Smooth muscle cell (in vitro differentiated cells): Measurements from ENCODE around the gene UNCX. TPM values are rescaled to one million over a fixed set of nuclear protein-coding genes. Genes with fewer than 3 reads are reported as not detected.

Experiments
- DNase-seq: peaks from one replicate; lab custom pipeline; 2025; ENCODE audit not compliant: unreplicated experiment; lab: John Stamatoyannopoulos, UW
- H2AFZ ChIP-seq: fragments of 200-600 bp; sonication (generic); 2 replicates; pipeline ENCODE4 v1.6.0; 2016; ENCODE audit warnings: antibody characterized with exemption, low read depth, mild to moderate bottlenecking
- H3F3A ChIP-seq: fragments of 200-600 bp; sonication (generic); 2 replicates; pipeline ENCODE4 v1.6.0; 2017; ENCODE audit warnings: antibody characterized with exemption, low read depth
- H3K27ac ChIP-seq: fragments of 200-600 bp; sonication (generic); 2 replicates; pipeline ENCODE4 v1.5.1; 2016; ENCODE audit warnings: low read depth, mild to moderate bottlenecking
- H3K27me3 ChIP-seq: fragments of 200-600 bp; sonication (generic); 2 replicates; pipeline ENCODE4 v1.6.1; 2016; ENCODE audit warnings: low read depth, mild to moderate bottlenecking
- H3K36me3 ChIP-seq: fragments of 200-600 bp; sonication (generic); 2 replicates; pipeline ENCODE4 v1.5.1; 2016; ENCODE audit warnings: low read depth
- H3K4me1 ChIP-seq: fragments of 200-600 bp; sonication (generic); 2 replicates; pipeline ENCODE4 v1.5.1; 2016; ENCODE audit warnings: low read depth
- H3K4me2 ChIP-seq: fragments of 200-600 bp; sonication (generic); 2 replicates; pipeline ENCODE4 v1.6.0; 2016; ENCODE audit warnings: mild to moderate bottlenecking
- H3K4me3 ChIP-seq: fragments of 200-600 bp; sonication (generic); 2 replicates; pipeline ENCODE4 v1.5.1; 2016; ENCODE audit warnings: mild to moderate bottlenecking
- H3K79me2 ChIP-seq: fragments of 200-600 bp; sonication (generic); 2 replicates; pipeline ENCODE4 v1.6.0; 2016; ENCODE audit warnings: low read depth, mild to moderate bottlenecking
- H3K9ac ChIP-seq: fragments of 200-600 bp; sonication (generic); 2 replicates; pipeline ENCODE4 v1.6.0; 2016; ENCODE audit warnings: low read depth
- H3K9me3 ChIP-seq: fragments of 200-600 bp; sonication (generic); replicated peaks from 2 replicates; pipeline ENCODE4 v1.5.1; 2016; ENCODE audit warnings: low read depth
- H4K20me1 ChIP-seq: fragments of 200-600 bp; sonication (generic); 2 replicates; pipeline ENCODE4 v1.6.0; 2016; ENCODE audit warnings: low read depth
- CTCF ChIP-seq: fragments of 200-600 bp; sonication (generic); IDR thresholded peaks from 2 replicates; pipeline ENCODE4 v1.5.1; 2017; ENCODE audit warnings: borderline replicate concordance, mild to moderate bottlenecking, antibody characterized with exemption; ENCODE audit not compliant: insufficient read depth, poor library complexity, severe bottlenecking
- WGBS: methylation state at CpG from one replicate; pipeline ENCODE4 v1.1.7; 2016; ENCODE audit warnings: low lambda C conversion rate; 5-methylcytosine and 5-hydroxymethylcytosine counted together
- polyA plus RNA-seq: library from polyadenylated mRNA; unstranded; fragments of >200 nt; fragmentation: Nextera tagmentation; extraction: Ambion mirVana; gene quantifications from 2 replicates; pipeline ENCODE4 v1.2.1, GENCODE V29; 2016
- total RNA-seq: library from RNA; depleted of rRNA; stranded (reverse); fragments of >200 nt; gene quantifications from 2 replicates; pipeline ENCODE4 v1.2.3, GENCODE V29; 2014

UNCX gene
- total and polyA plus RNA-seq, 2 experiments from 2014 or later = not detected

GRCh38 chr7:1227071-1227804 is 5.4 kb upstream of the UNCX start:
- Histone ChIP-seq H3K4me2 (no peak overlapping the region), H3K27me3 (peaks cover 99% of the 10 kb centered on the region), H2AFZ (no peak overlapping the region), H3K4me1 (peaks cover 20% of the 10 kb centered on the region), H3K9me3 (no peaks in the 10 kb centered on the region), H3K79me2 (no peaks in the 10 kb centered on the region), H4K20me1 (no peaks in the 10 kb centered on the region), H3K36me3 (no peaks in the 10 kb centered on the region), H3F3A (no peaks in the 10 kb centered on the region), H3K4me3 (no peak overlapping the region), H3K9ac (no peak overlapping the region), H3K27ac (no peak overlapping the region)
- WGBS = 36% methylated on average over 25 of the region's 25 CpGs
- DNase-seq = no peak
- TF ChIP-seq CTCF = no peak

DNA sequence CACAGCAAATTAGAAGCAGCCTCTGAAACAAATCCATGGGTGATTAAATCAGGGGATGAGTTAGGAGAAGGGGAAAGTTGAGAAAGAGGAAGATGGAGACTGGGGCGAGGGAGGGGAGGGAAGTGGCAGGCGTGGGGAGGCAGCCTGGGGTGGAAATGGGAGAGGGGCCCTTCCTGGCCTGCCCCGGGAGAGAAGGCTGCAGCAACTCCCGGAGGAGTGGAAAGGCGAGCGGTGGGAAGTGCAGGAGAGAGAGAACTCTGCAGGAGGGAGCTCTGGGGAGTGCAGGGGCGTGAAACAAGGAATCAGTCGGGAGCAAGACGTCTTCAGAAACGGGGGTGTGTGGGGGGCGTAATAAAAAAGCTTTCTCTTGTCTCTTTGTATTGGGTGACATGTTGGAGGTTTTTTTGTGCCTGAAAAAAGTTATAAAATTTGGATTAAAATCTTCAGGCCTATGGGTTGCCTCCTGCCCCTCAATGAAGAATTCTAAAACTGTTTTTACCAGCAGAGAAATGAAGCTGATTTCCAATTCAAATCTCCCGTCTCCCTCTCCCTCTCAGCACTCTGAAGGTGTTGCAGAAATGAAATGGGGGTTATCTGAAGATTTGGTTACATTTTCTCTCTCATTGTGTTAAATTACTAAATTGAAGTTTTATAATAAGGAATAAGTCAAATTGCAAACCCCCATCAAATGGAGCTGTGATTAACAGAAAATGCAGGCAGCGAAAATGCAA is 4.7 kb upstream of the UNCX start:
- Histone ChIP-seq H3K27me3 (peaks cover 99% of the 10 kb centered on the region), H3K9me3 (no peaks in the 10 kb centered on the region), H3K79me2 (no peaks in the 10 kb centered on the region), H2AFZ (no peak overlapping the region), H3F3A (no peaks in the 10 kb centered on the region), H3K4me2 (no peak overlapping the region), H3K4me1 (peaks cover 20% of the 10 kb centered on the region), H4K20me1 (no peaks in the 10 kb centered on the region), H3K9ac (no peak overlapping the region), H3K4me3 (no peak overlapping the region), H3K36me3 (no peaks in the 10 kb centered on the region), H3K27ac (no peak overlapping the region)
- no peak for DNase-seq
- 9% methylated on average over 13 of the region's 13 CpGs for WGBS
- no peak for TF ChIP-seq CTCF

DNA sequence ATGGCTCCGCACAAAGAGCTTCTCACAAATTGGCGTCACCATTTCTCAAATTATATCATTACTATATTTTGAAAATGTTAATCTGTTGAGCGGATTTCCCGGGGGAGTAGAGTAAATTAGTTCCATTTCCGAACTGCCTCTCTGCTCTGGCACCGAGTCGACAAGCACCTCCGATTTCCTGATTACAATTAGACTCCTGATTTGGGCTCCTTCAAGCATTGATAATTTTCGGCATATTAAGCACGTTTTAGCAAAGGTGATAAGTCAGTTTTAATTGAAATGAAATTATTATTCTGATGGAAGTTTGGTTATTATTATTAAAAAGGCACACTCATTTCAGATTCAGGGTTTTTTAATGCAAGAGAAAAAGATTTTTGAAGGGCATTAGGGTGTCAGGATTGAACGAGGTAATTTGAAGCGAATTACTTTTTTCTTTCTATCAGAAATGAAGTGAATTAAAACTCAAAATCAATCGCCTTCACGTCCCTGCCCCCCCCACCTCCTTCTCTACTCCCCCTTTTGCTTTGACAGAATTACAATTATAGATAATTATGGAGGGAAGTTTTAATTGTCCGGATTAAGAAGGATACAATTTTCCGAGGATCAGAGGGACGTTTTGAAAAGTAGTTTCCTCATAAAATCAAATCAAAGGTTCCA is 4.0 kb upstream of the UNCX start:
- peaks cover 20% of the 10 kb centered on the region for H3K4me1 ChIP-seq
- H3K4me3 ChIP-seq = no peak overlapping the region
- no peak for DNase-seq
- H3K79me2 ChIP-seq = no peaks in the 10 kb centered on the region
- no peaks in the 10 kb centered on the region for H3F3A ChIP-seq
- no peak overlapping the region for H3K9ac ChIP-seq
- H3K27ac ChIP-seq = no peak overlapping the region
- 11% methylated on average over 17 of the region's 17 CpGs for WGBS
- no peaks in the 10 kb centered on the region for H3K9me3 ChIP-seq
- peaks cover 99% of the 10 kb centered on the region for H3K27me3 ChIP-seq
- H3K36me3 ChIP-seq = no peaks in the 10 kb centered on the region
- no peak overlapping the region for H2AFZ ChIP-seq
- H4K20me1 ChIP-seq = no peaks in the 10 kb centered on the region
- H3K4me2 ChIP-seq = no peak overlapping the region
- no peak for TF ChIP-seq CTCF
